ENCODE data around the gene SFXN5.

SFXN5 gene

GRCh38 chr2:73020657-73021370 lies 50.7 kb downstream of the SFXN5 start:
- no peak for DNase-seq

- no peak for DNase-seq
Observed at GRCh38 chr2:73020306-73020656, 51.2 kb downstream of the SFXN5 start.

DNA sequence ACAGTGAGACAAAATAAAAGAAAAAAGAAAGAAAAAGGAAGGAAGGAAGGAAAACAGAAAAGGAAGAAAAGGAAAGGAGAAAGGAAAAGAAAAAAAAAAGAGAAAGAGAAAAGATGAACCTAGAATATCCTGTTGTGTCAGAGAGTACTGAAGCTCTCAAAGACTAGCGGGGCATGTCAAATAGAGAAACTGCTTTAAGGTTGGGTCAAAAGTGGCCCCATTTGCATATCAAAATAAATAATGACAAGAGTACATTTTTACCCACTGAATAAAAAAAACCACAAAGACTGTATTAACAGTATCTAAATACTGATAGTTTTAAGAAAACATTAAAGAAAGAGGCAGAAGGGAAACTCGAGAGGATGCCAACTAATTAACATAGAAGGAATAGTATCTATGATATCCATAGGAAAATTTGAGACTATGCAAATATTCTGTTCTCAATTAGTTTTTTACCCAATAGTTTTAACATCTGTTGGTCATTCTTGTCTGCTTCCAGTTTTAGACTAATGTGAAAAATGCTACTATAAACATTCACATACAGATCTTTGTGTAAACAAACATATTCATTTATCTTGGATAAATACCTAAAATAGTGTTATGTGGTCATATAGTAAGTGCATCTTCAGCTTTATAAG lies 53.2 kb downstream of the SFXN5 start:
- no peak for DNase-seq

GRCh38 chr2:73013936-73014335 lies 57.6 kb downstream of the SFXN5 start:
- no peak for DNase-seq

DNA sequence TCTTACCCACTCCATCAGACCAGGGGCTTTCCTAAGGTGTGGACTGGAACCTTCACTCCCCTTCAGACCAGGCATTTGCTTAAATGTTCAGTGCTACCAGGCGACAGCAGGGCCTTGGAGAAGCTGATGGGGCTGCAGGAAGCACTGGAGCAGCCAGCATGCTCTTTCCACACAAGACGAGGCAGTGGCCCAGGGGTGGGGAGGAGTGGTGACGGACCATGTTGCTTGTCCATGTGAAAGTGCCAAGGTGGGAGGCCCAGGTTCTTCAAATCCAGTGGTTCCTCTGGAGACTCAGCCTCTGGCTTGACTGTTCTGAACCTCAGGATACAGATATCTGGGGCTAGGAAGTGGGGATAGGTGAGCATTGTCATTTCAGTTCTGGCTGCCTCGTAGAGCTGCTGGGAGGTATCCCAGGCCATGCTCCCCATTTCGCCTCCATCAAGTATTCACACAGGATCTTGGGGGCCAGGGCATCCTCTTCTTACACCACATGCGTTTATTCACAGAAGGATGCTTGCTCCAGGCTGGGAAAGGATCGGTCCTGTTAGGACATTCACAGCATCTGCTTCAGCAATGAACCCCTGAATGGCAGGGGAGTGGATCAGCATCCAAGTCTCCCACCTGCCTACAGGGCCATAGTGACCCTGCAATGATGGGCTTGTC lies 62.2 kb downstream of the SFXN5 start:
- no peak for DNase-seq

DNA sequence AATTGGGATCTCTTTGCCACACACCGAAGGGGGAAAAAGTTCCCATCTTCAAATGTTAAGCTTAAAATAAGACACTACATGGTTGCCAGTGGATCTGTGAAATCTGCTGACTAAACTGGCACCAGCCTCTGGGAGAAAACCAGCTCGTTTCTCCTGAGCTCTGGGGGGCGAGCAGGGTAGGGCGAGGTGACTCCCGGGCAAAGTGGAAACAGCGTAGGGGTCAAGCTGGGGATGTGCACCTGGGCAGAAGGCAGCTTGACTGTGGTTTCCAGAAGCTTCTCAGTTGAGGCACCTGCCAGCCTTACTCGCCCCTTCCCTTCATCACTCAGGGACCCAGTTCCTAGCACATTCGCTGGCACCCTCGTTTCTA lies 62.8 kb downstream of the SFXN5 start:
- no peak for DNase-seq

- no peak for DNase-seq
Observed at GRCh38 chr2:73007991-73008765, 63.3 kb downstream of the SFXN5 start.

DNA sequence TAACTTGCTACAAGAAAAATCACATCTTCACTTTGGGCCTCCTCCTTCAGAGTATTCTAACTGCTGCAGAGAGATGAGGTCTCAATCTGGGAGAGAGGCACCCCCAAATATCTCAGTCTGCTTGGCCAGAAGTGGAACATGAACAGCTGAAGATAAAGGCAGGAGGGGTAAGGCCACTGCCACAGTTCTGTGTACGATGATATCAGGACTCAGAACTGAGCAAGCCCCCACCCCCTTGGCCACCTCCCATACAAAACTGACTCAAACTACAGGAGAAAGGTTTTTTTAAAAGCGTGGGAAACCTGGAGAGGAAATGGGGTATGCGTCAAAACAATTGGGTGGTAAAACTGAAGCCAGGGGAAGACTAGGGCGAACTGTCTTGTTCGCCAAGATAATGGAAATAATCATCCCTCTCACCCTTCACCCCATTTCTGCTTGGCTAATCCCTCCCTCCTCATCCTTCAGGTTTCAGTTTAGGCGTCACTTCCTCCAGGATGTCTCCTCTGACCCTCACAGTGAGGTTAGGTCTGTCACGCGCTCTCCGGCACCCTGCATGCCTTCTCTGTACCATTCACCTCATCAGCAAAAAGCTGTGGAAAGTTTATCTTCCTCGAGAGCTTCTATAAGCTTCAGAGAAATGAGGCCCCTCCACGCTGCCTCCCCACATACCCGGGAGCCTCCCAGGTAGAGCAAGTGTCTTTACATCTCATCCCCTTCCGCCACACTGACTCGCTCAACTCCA lies 64.4 kb downstream of the SFXN5 start:
- DNase-seq: no peak

DNA sequence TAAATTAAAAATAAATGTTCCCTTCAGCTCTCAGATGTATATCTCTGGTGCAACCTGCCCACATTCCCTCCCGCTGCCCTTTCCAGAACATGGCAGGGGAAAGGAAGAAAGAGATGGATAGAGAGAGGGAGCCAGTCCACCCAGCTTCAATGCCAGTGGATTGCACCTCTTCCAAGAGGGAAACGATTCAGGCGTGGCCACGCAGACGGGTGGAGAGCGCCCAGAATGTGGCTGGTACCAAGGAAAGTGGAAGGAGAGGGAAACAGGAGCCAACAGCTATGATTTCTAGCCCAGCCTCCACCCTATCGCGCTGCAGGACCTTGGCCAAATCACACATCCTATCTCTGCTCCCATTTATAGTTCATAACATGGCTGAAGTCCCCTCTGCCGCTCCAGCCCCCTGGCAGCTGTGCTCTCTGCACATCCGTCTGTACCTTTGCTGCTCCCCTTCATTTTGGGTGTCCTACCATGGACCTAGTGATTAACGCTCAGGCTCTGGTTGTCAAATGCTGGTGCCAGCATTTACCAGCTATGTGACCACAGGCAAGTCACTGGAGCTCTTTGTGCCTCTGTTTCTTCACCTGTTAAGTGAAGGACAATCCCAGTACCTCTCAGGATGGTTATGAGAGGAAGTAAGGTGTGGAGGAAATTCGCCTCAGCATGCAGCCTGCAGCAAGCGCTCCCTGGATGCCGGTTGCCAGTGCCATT lies 66.5 kb downstream of the SFXN5 start:
- no peak for DNase-seq

DNA sequence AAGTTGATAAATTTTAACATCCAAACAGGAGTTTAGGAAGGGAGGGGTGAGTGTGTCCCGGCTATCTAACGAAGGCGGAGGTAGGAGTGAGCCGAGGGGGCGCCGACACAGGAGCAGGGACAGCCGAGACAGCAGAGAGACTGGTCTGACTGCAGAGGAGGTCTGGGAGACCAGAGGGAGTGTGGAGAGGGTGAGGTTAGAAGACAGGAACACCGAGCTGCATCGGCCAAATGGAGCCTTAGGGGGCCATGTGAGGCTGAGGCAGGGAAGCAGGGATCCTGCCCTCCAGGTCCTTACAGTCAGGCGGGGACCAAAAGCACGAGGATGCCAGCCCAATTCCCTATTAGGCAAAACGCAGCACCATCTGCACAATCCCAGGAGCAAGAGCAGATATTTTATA lies 67.0 kb downstream of the SFXN5 start:
- no peak for DNase-seq

- no peak for DNase-seq
Observed at GRCh38 chr2:73003027-73003426, 68.5 kb downstream of the SFXN5 start.

DNA sequence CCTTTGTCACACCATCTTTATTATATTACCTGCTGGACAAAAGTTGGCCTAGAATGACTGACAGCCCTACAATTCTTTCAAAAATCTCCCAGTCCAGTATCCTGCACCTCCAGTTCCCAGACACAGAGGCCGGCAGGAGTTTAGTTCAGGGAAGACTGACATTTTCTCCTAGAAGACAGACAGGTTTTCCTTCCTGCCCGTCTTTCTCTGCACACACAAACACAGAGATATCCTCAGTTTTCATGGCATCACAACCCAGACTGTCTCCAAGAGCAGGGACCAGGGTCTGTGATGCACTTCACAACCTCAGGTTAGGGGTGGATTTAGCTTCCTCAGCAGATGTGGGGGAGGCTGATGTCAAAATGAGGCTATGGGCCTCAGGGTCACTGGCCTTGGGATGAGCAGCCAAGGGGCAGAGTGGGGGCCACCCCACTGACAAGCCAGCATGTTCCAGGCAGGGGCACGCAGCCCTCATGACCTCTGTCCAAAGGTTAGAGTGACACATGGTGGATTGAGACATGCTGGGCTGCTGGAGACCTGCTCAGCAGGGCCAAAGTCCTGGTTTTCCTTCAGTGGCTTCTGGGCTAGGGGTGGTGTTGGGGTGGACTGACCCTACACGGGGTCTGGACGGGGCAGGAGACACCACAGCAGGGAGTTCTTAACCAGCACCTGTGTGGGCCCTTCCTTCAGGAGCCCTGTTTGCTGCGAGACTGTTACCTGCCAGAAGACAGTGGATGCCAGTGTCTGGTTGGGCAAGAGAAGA lies 70.5 kb downstream of the SFXN5 start:
- no peak for DNase-seq

GRCh38 chr2:72999729-73000725 lies 71.5 kb downstream of the SFXN5 start:
- DNase-seq: no peak

DNA sequence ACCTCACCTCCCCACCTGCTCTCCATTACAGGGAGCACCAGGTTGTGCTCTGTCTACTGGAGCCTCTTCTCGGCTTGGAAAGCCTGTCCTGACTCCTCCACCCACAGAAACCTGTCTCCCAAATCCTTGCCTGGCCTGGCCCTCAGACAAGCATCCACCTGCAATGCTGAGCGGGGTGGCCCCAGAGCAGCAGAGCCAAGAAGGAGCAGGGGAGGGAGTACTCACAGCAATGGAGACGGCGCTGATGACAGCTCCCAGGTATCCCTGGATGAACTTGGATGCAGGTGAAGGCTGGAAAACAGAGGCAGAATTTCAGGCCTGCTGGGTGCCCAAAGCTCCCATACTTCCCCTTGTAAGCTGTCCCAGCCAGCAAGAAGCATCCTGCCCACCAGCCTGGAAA lies 72.8 kb downstream of the SFXN5 start:
- no peak for DNase-seq

DNA sequence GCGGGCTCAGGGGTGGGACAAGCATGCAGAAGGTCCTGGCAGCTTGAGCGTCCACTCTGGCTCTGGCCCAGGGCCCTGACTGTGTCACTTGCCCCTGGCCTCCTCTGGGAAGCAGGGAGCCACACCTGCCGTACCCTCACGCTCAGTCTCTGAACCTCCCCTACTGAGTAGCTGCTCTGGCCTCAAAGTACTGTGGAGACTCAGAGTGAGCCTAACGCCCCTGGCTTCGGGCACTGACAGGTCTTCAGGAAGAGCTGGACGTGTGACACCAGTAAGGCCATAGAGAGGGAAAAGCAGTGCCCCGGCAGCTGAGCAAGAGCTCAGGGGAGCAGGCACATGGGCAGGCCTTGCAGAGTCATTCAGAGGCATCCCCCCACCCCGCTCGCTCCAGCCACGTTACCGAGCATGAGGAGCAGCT lies 73.3 kb downstream of the SFXN5 start:
- DNase-seq: no peak

DNA sequence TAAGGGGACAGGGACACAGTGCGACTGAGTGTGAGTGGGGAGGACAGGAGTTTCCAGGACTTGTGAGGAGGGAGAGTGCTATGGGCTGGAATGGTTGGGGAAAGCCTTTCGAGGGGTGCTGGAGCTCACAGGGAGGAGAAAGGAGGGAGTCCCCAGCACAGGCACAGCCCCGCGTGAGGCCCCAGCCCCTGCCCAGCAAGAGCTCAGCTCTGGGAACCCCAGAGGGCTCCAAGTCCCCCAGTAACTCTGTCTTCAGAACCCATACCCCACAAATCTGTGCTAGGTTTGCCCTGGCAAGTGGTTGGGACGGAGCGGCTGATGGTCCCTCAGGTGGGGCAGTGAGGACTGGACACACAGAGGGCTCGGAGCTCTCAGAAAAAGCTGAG lies 75.4 kb downstream of the SFXN5 start:
- no peak for DNase-seq

- DNase-seq: no peak
Observed at GRCh38 chr2:72995430-72996116, 75.9 kb downstream of the SFXN5 start.

DNA sequence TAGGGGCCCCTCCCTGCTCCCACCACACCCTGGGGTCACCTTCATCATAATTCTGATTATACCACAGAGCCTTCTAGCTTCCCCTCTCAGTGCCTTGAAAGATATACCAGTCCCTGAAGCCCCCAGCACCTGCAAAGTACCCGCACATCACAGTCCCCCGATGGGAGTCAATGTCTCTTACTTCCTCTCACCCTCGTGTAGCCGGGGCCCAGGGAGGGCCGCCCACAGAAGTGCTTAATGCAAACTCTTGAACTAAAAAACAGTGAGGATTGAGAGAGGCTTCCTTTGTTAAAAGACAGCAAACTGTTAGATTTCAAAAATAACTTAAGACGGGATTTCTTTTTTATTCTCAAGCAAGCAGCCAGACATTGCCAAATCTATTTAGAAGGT lies 76.5 kb downstream of the SFXN5 start:
- no peak for DNase-seq

- no peak for DNase-seq
Observed at GRCh38 chr2:72994282-72994990, 77.1 kb downstream of the SFXN5 start.

Data from stimulated activated naive CD4-positive, alpha-beta T cell (primary cell).